ENCODE data around the gene ADRA2B. TPM values are rescaled to one million over a fixed set of nuclear protein-coding genes. Genes with fewer than 3 reads are reported as not detected.

The ADRA2B gene
- total RNA-seq, 4 donors from 2014 or later = 0.33 to 4.6 (median 1.4) TPM

GRCh38 chr2:96111823-96112500 is 4.4 kb downstream of the ADRA2B start:
- TF ChIP-seq CTCF (IDR thresholded peaks at IDR 0.05; ENCODE audit: low read depth) = no peak

- no peak for TF ChIP-seq CTCF (IDR thresholded peaks at IDR 0.05; ENCODE audit: low read depth)
Measured at GRCh38 chr2:96111257-96111640, 5.1 kb downstream of the ADRA2B start.

- TF ChIP-seq CTCF (IDR thresholded peaks at IDR 0.05; ENCODE audit: low read depth) = no peak
Measured at GRCh38 chr2:96110621-96111256, 5.6 kb downstream of the ADRA2B start.

- TF ChIP-seq CTCF (IDR thresholded peaks at IDR 0.05; ENCODE audit: low read depth) = no peak
Measured at GRCh38 chr2:96109931-96110511, 6.3 kb downstream of the ADRA2B start.

GRCh38 chr2:96109361-96109680 is 7.0 kb downstream of the ADRA2B start:
- TF ChIP-seq CTCF (IDR thresholded peaks at IDR 0.05; ENCODE audit: low read depth) = no peak

- TF ChIP-seq CTCF (IDR thresholded peaks at IDR 0.05; ENCODE audit: low read depth) = no peak
Measured at GRCh38 chr2:96108541-96109360, 7.6 kb downstream of the ADRA2B start.

GRCh38 chr2:96108151-96108540 is 8.2 kb downstream of the ADRA2B start:
- TF ChIP-seq CTCF (IDR thresholded peaks at IDR 0.05; ENCODE audit: low read depth) = no peak
